CD14-positive monocyte (primary cell): ENCODE data around the gene RPL7A. TPM values are rescaled to one million over a fixed set of nuclear protein-coding genes. Genes with fewer than 3 reads are reported as not detected.
A peak's percentile ranks its signal among the peaks of the same experiment; 100 is the strongest.
"Not testable (repeated sequence)": the region's sequence is repeated elsewhere in the genome, so short reads cannot be mapped to it uniquely, and the experiment has no call there.

Experiments used
- DNase-seq, 3 donors: peaks; one replicate each; pipeline ENCODE4 v3.0.0-alpha.2; 2011 to 2022
- H2AFZ ChIP-seq: 2 replicates; pipeline ENCODE4 v1.6.0; 2012; ENCODE audit warnings: mild to moderate bottlenecking, low read depth, low read length, inconsistent platforms; ENCODE audit not compliant: insufficient read depth, poor library complexity, severe bottlenecking
- H3K27ac ChIP-seq, 2 donors: 1 replicate in 1 of 2; 2 replicates in 1 of 2; pipeline ENCODE4 v1.5.1; 2012 to 2013; ENCODE audit warnings: low read length in 2 of 2, control low read depth in 1 of 2, inconsistent platforms in 1 of 2, low read depth in 1 of 2, mild to moderate bottlenecking in 1 of 2
- H3K27me3 ChIP-seq, 2 donors: one replicate each; pipeline versions ENCODE4 v1.6.0 to v1.6.1; 2011 to 2013; ENCODE audit warnings: low read length in 2 of 2; ENCODE audit not compliant: control insufficient read depth in 2 of 2, insufficient read depth in 2 of 2
- H3K36me3 ChIP-seq, 2 donors: replicated peaks in 1 of 2; 1 replicate in 1 of 2; 2 replicates in 1 of 2; pipeline versions ENCODE4 v1.5.1 to v1.6.1; 2012 to 2013; ENCODE audit warnings: low read length in 2 of 2, control low read depth in 1 of 2, inconsistent platforms in 1 of 2, mild to moderate bottlenecking in 1 of 2; ENCODE audit not compliant: insufficient read depth in 2 of 2, control insufficient read depth in 1 of 2
- H3K4me1 ChIP-seq, 2 donors: 1 replicate in 1 of 2; 2 replicates in 1 of 2; pipeline versions ENCODE4 v1.5.1 to v1.6.1; 2012 to 2013; ENCODE audit warnings: low read length in 2 of 2, control low read depth in 1 of 2, inconsistent platforms in 1 of 2, mild to moderate bottlenecking in 1 of 2, moderate library complexity in 1 of 2; ENCODE audit not compliant: insufficient read depth in 2 of 2, control insufficient read depth in 1 of 2
- H3K4me2 ChIP-seq: replicated peaks from 2 replicates; pipeline ENCODE3; 2012; ENCODE audit warnings: low read length, moderate library complexity, mild to moderate bottlenecking; ENCODE audit not compliant: poor library complexity, severe bottlenecking; ENCODE audit errors: extremely low read depth
- H3K4me3 ChIP-seq, 3 experiments: fragments of 200-600 bp in 1 of 3; sonication (generic) in 1 of 3; replicated peaks in 1 of 3; 1 replicate in 2 of 3; 2 replicates in 1 of 3; pipeline ENCODE4 v1.5.1; 2011 to 2013; ENCODE audit warnings: low read length in 3 of 3, mild to moderate bottlenecking in 3 of 3, control low read depth in 2 of 3, low read depth in 2 of 3, inconsistent platforms in 1 of 3, moderate library complexity in 1 of 3
- H3K79me2 ChIP-seq: 2 replicates; pipeline ENCODE4 v1.6.0; 2012; ENCODE audit warnings: mild to moderate bottlenecking, control low read depth, inconsistent platforms, low read length, moderate library complexity; ENCODE audit not compliant: insufficient read depth
- H3K9ac ChIP-seq: 2 replicates; pipeline ENCODE4 v1.6.0; 2017; ENCODE audit warnings: low read length, mild to moderate bottlenecking; ENCODE audit not compliant: insufficient read depth, poor library complexity, severe bottlenecking
- H3K9me3 ChIP-seq, 2 donors: replicated peaks in 1 of 2; 1 replicate in 1 of 2; 2 replicates in 1 of 2; pipeline versions ENCODE4 v1.5.1 to v1.6.1; 2012 to 2013; ENCODE audit warnings: low read length in 2 of 2, control low read depth in 1 of 2; ENCODE audit not compliant: control insufficient read depth in 1 of 2, insufficient read depth in 1 of 2
- H4K20me1 ChIP-seq: 2 replicates; pipeline ENCODE4 v1.6.0; 2012; ENCODE audit warnings: mild to moderate bottlenecking, low read length, control low read depth, moderate library complexity; ENCODE audit not compliant: insufficient read depth
- H3K27ac Mint-ChIP-seq, 7 donors: one replicate each; pipeline ENCODE4 v1.8.0; 2020; ENCODE audit warnings: mild to moderate bottlenecking in 7 of 7, mixed read lengths in 7 of 7, moderate library complexity in 6 of 7, inconsistent platforms in 2 of 7
- H3K27me3 Mint-ChIP-seq, 3 donors: one replicate each; pipeline ENCODE4 v1.8.0; 2021 to 2022; ENCODE audit warnings: low read depth in 3 of 3, mild to moderate bottlenecking in 3 of 3, mixed read lengths in 3 of 3, moderate library complexity in 3 of 3, inconsistent platforms in 1 of 3
- H3K36me3 Mint-ChIP-seq, 2 donors: one replicate each; pipeline ENCODE4 v1.8.0; 2020; ENCODE audit warnings: mixed read lengths in 2 of 2, inconsistent platforms in 1 of 2, mild to moderate bottlenecking in 1 of 2
- H3K4me1 Mint-ChIP-seq: one replicate; pipeline ENCODE4 v1.8.0; 2020; ENCODE audit warnings: mild to moderate bottlenecking, mixed read lengths
- H3K4me3 Mint-ChIP-seq, 2 donors: one replicate each; pipeline ENCODE4 v1.8.0; 2020; ENCODE audit warnings: mild to moderate bottlenecking in 2 of 2, mixed read lengths in 2 of 2, moderate library complexity in 1 of 2
- H3K9me3 Mint-ChIP-seq, 7 donors: one replicate each; pipeline ENCODE4 v1.8.0; 2020 to 2022; ENCODE audit warnings: mixed read lengths in 7 of 7, mild to moderate bottlenecking in 6 of 7, moderate library complexity in 6 of 7, inconsistent platforms in 2 of 7
- WGBS: methylation state at CpG from one replicate; pipeline ENCODE4 v1.1.5; 2013; ENCODE audit warnings: missing lambda C conversion rate; ENCODE audit not compliant: insufficient coverage; 5-methylcytosine and 5-hydroxymethylcytosine counted together
- intact Hi-C, 2 donors: fragments of 100-400 bp; cut with micrococcal nuclease; formaldehyde crosslinking; loops; one replicate each; pipeline versions ENCODE4 v1.15.0 to v1.15.1; 2023
- polyA plus RNA-seq, 3 donors: library from polyadenylated mRNA; depleted of rRNA in 1 of 3; unstranded in 2 of 3; stranded (reverse) in 1 of 3; fragments of 300-500 nt in 2 of 3; fragments of >200 nt in 1 of 3; fragmentation: Illumina TruSeq in 2 of 3; gene quantifications; 1 replicate in 2 of 3; 2 replicates in 1 of 3; pipeline ENCODE4 v1.2.3, GENCODE V29; 2012 to 2021
- TF ChIP-seq, protein P1 (sequence below): fragments of 200-600 bp; IDR thresholded peaks from one replicate; pipeline ENCODE4 v1.8.0; 2022; ENCODE audit warnings: antibody characterized with exemption, mild to moderate bottlenecking

RPL7A gene
- polyA plus RNA-seq, 3 donors: 390 to 2,322 (median 437) TPM

DNA sequence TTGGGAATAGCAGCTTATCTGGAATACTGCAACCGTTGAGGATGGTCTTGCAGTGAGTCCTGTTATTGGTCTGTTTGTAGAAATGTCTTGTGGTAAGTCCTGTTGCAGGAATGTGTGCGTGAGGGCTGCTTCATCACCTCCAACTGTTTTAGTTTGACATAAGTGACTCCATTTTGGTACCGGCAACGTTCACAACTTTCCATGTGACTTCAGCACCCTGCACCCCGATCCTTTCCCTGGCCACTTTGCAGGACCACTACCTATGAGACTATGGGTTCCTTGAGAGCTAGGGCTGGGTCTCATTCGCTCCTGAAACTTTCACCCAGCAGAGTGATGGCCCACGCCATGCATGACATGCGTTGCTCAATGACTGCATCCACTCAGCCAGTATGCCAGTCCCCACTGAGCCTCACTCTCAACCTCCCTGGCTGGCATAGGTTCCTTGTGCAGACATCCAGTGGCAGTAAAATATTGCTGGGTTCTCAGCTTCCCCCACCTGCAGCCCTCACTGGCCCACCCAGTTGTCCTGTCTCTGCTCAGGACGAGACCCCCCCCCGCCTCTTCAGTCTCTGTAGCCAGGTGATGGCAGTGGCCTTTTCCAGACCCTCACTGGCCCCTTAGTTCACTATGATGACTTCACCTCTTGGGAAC, 20.1 kb upstream of the RPL7A start:
- intact Hi-C loops: no loop called here
- Histone ChIP-seq H3K79me2 (no peaks in the 10 kb centered on the region), H2AFZ (no peak overlapping the region), H3K4me3 (no peak overlapping the region), H4K20me1 (peaks cover 19% of the 10 kb centered on the region), H3K36me3 (peaks cover 22 to 33% of the 10 kb centered on the region in 2 donors), H3K9me3 (no peaks in the 10 kb centered on the region), H3K4me1 (no peaks in the 10 kb centered on the region), H3K4me2 (no peak overlapping the region), H3K27me3 (no peaks in the 10 kb centered on the region), H3K27ac (no peak overlapping the region), H3K9ac (no peak overlapping the region)
- no peak for DNase-seq
- Mint-ChIP-seq H3K27ac (no peak overlapping the region), H3K27me3 (peaks cover 1 to 5% (median 4%) of the 10 kb centered on the region in 3 donors), H3K36me3 (peaks cover 27 to 35% of the 10 kb centered on the region in 2 donors), H3K4me3 (no peak overlapping the region), H3K9me3 (peaks cover 0 to 4% (median 0%) of the 10 kb centered on the region in 7 donors), H3K4me1 (peaks cover 5% of the 10 kb centered on the region)
- TF ChIP-seq, protein P1, sequence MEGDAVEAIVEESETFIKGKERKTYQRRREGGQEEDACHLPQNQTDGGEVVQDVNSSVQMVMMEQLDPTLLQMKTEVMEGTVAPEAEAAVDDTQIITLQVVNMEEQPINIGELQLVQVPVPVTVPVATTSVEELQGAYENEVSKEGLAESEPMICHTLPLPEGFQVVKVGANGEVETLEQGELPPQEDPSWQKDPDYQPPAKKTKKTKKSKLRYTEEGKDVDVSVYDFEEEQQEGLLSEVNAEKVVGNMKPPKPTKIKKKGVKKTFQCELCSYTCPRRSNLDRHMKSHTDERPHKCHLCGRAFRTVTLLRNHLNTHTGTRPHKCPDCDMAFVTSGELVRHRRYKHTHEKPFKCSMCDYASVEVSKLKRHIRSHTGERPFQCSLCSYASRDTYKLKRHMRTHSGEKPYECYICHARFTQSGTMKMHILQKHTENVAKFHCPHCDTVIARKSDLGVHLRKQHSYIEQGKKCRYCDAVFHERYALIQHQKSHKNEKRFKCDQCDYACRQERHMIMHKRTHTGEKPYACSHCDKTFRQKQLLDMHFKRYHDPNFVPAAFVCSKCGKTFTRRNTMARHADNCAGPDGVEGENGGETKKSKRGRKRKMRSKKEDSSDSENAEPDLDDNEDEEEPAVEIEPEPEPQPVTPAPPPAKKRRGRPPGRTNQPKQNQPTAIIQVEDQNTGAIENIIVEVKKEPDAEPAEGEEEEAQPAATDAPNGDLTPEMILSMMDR: no peak
- 94% methylated on average over 7 of the region's 10 CpGs for WGBS

DNA sequence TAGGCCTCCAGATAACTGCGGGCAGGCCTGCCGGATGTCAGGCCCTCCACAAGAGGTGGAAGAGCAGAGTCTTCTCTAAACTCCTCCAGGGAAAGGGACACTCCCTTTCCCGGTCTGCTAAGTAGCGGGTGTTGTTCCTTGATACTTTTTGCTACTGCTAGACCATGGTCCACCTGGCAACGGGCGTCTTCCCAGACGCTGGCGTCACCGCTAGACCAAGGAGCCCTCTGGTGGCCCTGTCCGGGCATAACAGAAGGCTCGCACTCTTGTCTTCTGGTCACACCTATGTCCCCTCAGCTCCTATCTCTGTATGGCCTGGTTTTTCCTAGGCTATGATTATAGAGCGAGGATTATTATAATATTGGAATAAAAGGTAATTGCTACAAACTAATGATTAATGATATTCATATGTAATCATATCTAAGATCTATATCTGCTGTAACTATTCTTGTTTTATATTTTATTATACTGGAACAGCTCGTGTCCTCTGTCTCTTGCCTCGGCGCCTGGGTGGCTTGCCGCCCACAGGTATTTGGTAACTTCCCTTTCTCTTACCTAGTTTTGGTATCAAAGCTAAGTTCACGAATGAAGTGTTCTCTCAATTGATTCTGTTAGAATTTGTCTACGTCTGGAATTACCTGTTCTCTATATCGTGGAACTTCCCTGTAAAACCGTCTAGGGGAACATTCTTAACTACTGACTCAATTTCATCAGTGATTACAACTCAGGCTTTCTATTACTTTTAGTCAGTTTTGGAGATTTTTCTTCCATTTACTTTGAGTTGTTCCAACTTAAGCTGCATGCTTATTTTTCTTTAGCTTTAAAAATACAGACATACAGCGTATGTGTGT, 18.5 kb upstream of the RPL7A start:
- DNase-seq: not testable (repeated sequence)

More for the DNA sequence above, 18.5 kb upstream of the RPL7A start:
- not testable (repeated sequence) for H3K9me3 Mint-ChIP-seq, H3K4me1 ChIP-seq, H2AFZ ChIP-seq, H3K27me3 Mint-ChIP-seq, H3K4me2 ChIP-seq, H3K27ac Mint-ChIP-seq, H3K4me3 ChIP-seq, H3K4me3 Mint-ChIP-seq, H3K9me3 ChIP-seq, H3K9ac ChIP-seq, H3K27me3 ChIP-seq, H3K4me1 Mint-ChIP-seq, H3K79me2 ChIP-seq, H3K27ac ChIP-seq
- TF ChIP-seq, protein P1: peak; percentile 68
- peaks cover 41 to 50% of the 10 kb centered on the region in 2 donors for H3K36me3 Mint-ChIP-seq
- 42% methylated on average over 9 of the region's 21 CpGs for WGBS
- Histone ChIP-seq H3K36me3 (peaks cover 37 to 49% of the 10 kb centered on the region in 2 donors), H4K20me1 (peaks cover 35% of the 10 kb centered on the region)
- intact Hi-C loops: loop anchor here in 1 of 2 donors (10.0 kb wide), 2 partner anchors 145 to 385 kb away; partner anchors contain the start of gene TSC1
